GM18951 (cell line): ENCODE data around the gene PTER.
A peak's percentile ranks its signal among the peaks of the same experiment; 100 is the strongest.

ENCODE experiments used
- POLR2A ChIP-seq: IDR thresholded peaks from 4 replicates; pipeline ENCODE4 v1.6.1; 2011; ENCODE audit warnings: mild to moderate bottlenecking; ENCODE audit not compliant: insufficient read length, insufficient read depth; ENCODE audit errors: extremely low read depth
- in situ Hi-C: fragments of 300-500 bp; cut with MboI; formaldehyde crosslinking; loops from one replicate; pipeline ENCODE4 v1.12.0; 2022; ENCODE audit warnings: low sequenced_read_pairs, mixed read lengths, inconsistent platforms; ENCODE audit not compliant: unreplicated experiment

The PTER gene, protein sequence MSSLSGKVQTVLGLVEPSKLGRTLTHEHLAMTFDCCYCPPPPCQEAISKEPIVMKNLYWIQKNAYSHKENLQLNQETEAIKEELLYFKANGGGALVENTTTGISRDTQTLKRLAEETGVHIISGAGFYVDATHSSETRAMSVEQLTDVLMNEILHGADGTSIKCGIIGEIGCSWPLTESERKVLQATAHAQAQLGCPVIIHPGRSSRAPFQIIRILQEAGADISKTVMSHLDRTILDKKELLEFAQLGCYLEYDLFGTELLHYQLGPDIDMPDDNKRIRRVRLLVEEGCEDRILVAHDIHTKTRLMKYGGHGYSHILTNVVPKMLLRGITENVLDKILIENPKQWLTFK

DNA sequence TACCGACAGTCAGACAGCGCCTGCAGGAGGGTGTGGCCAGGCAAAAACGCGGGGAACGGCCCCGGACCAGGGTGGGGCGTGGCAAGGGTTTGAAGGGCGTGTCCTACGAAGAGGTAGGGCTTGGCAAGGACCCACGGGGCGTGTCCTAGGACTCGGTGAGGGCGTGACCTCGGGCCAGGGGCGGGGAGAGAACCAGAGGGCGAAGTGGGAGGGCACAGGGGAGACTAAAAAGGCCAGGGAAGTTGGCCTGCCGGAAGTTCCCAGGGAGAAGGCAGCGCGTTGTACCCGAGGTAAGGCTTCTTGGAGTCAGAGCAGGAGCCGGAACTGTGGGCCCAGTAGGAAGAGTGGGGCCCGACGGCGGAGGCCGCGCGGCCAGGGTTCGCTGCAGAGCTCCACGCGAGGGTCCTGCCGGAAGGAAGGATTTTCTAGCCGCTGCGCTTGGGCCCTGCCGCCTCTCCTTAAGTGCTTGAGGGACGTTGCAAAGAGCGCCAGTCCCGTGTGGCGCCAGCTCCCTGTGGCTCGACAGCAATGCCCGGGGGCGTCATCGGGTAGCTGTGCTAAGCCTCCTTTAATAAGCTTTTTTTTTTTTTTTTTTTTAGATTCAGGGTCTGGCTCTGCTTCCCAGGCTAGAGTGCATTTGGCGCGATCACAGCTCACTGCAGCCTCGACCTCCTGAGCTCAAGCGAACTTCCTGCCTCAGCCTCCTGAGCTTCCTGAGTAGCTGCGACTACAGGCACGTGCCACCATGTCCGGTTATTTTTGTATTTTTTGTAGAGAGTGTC lies at the start of gene PTER:
PTER (plus strand) TSS at position 253 of the 782 bp plus-strand sequence. CDS start 47,375 bp downstream, outside the sequence.
- TF ChIP-seq POLR2A: peak; percentile 83
- in situ Hi-C loops: no loop called here

DNA sequence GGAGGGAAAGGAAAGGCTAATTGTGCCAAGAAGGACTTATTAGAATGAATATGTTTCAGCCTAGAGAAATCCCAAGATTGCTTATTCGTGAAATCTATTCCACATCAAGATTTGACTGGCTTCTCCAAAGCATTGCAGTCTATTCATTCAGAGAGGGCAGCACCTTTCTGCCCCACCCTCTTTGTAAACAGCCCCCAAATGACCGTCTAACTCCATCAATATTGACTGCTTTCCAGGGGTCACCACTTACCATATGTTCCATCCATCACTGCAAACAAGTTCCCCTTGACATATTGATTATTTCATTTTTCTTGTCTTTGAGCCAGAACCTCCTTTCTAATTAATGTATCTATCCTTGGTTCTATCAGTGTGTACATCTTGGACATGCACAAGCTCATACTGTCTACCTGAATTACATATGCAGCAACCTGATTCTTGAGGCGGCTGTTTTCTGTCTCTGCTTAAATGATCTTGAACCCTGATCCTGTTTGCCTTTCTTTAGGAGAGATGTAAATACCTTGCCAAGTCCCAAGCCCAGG lies 44.2 kb upstream of the PTER start:
- TF ChIP-seq POLR2A: no peak
- in situ Hi-C loops: no loop called here

DNA sequence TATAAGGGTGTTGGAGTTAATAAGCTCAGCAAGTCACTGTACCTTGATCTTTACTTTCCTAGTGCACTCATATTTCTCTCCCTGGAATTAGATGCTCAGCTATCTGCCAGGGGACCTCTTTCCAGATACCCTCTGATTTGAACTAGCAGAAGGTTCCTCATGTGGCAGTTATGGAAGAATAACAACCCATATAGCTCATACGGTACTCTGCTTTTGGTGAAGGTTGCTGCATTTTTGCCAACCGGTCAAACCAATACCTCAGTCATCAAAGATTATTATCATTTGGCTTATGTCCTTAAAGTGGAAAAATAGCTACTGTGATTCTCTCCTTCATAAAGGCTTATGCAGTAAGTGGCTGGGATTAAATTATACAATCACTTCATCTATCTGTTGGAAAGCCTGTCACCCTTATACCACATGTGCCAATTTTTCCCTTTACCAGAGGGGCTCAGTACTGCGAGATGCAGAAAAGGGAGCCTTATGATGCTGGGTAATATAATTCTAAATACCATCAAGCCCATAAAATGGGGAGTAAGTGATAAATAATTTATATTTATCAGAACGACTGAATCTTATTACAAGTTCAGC lies 43.4 kb upstream of the PTER start:
- in situ Hi-C loops: no loop called here

DNA sequence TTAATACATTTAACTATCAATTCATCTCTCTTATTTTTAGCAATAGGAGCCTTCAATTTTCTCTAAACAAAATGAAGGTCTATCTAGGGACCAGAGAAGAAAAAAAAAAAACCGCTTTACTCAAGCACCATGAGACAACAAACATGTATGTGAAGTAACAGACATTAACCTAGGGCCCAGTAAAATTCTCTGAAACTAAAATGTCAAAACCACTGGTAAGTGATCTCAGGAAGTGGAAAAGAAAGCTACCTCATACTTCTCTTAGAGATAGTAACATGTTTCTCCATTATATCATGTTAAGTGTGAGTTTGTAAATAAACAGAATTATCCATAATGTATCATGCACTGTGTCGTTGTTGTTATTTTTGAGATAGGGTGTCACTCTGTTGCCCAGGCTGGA lies 35.4 kb upstream of the PTER start:
- in situ Hi-C loops: no loop called here
- no peak for TF ChIP-seq POLR2A

More for the DNA sequence above, 43.4 kb upstream of the PTER start:
- no peak for TF ChIP-seq POLR2A

DNA sequence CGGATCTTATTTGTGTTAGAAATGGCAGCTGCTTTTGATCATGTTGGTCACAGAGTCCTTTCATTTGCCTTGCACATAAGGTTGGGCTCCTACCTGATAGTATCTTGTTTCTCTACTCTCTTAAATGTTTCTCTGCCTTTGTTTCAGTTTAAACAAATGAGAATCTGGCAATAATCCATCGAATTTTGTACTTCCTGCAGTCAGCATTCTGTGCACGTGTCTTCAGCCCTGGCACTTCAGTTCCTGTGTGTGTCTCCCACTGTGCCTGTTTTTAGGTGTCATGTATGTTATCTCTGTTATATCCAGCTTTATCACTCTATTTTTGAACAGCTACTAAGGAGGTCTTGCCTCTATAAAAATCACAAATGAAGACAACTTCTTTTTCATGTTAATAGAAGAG lies 28.4 kb upstream of the PTER start:
- TF ChIP-seq POLR2A: no peak
- in situ Hi-C loops: no loop called here

DNA sequence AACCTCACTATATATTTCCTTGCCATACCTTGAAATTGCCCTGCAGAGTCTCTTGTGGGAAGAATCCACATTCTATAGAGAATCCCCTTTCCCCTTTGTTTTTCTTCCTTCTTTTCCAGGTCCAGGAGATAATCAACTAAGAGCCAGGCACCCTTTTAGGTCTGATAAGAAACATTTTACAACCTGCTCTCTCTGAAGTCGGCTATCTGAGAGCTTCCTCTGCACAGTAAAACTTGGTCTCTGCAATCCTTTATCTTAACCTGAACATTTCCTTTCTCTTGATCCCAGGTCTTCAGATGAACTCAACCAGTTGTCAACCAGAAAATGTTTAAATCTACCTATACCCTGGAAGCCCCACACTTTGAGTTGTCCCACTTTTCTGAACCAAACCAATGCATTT lies 19.5 kb upstream of the PTER start:
- no peak for TF ChIP-seq POLR2A
- in situ Hi-C loops: no loop called here

DNA sequence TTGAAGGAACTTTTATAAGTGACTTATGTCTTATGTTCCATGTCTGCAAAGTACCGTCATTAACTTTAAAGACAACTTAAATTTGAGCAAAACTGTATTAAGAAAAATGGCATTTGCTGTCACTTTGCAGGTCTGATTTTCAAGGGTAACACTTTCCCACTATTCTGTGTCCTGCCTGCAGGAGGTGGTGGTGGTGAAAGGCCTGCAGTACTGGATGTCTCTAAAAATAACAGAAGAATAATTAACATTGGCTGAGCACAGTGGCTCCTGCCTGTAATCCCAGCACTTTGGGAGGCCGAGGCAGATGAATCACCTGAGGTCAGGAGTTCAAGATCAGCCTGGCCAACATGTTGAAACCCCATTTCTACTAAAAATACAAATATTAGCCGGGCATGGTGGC lies 13.2 kb upstream of the PTER start:
- in situ Hi-C loops: no loop called here
- TF ChIP-seq POLR2A: no peak

DNA sequence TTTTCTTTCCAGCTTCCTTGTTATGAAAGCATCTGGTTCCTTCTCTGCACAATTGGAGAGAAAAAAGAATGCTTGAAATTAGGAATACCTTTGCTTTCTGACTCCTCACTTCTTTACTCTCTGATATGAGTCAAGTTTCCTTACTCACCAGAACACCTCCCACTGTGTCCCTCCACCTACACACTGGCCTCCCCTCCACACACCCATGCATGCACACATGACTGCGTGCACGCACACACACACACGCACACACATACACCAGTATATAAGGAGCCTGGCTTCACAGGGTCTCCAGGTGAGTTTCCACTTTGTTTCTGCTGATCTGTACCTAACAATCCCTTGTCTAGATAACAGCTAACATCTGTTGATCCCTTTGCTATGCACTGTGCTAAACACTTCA lies 11.4 kb upstream of the PTER start:
- no peak for TF ChIP-seq POLR2A
- in situ Hi-C loops: no loop called here

DNA sequence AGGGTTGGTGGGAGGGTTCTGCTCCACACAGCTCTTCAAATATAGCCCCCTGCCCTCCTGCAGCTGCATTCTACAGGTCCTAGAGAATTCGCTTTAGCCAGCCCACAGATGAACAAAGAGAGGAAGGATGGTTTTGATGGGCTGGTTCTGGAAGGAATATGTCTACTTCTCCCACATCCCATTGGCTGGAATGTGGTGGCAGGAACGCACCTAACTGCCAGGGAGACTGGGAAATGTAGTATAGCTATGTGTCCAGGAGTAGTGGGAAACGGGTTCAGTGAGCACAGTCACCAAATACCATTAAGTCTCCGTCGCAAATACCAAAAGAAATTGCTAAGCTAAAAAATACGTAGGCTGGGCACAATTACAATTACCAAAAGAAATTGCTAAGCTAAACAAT lies 7.3 kb upstream of the PTER start:
- TF ChIP-seq POLR2A: no peak
- in situ Hi-C loops: no loop called here

DNA sequence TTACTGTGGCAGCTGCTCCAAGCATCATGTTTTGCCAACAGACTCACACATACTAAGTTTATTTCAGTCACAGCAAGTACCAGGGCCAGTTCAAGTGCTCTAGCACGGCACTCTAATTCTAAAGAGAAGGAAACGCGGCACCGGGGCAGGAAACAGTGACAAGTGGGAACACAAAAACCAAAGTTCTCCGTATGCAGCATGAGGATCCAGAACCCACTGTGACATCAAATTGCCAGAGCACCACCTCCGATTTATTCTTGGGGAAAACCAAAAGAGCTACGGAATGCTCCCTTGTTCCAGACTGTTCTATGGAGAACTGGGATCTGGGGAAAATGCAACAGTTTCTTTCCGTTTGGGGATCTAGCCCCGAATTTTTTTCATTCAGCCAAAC lies 448 bp upstream of the PTER start:
- in situ Hi-C loops: no loop called here
- no peak for TF ChIP-seq POLR2A

DNA sequence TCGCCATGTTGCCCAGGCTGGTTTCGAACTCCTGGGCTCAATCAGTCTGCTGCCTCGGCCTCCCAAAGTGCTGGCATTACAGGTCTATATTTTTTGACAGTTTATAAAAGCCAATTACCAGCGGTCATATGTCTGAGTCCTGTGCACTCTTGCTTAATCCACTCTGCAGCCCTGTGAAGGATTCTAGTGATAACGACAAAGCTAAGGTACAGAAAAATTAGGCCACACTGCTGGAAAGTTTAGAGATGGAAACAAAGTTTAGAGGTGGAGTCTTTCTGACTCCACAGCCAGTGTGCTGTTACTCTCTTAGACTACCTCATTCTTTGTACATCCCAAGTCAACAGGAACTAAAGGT lies 707 bp downstream of the PTER start:
- TF ChIP-seq POLR2A: no peak
- in situ Hi-C loops: no loop called here

DNA sequence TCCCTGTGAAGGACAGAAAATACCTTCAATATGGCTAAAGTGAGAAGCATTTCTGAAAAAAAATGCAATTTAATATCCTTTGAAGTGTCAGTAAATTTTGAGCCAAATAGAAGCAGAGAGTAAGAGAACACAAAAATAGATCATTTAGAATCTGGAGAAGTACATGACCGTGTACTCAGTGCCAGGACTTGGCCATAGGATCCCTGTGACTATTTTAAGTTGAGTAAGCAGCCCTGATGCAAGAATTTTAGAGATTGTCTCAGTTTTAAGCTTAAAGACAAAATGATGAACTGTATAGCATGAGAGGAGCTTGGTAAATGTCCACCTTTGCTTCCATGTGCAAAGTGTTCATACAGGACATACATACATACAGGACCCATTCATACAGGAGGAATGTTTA lies 2.5 kb downstream of the PTER start:
- in situ Hi-C loops: no loop called here
- no peak for TF ChIP-seq POLR2A

DNA sequence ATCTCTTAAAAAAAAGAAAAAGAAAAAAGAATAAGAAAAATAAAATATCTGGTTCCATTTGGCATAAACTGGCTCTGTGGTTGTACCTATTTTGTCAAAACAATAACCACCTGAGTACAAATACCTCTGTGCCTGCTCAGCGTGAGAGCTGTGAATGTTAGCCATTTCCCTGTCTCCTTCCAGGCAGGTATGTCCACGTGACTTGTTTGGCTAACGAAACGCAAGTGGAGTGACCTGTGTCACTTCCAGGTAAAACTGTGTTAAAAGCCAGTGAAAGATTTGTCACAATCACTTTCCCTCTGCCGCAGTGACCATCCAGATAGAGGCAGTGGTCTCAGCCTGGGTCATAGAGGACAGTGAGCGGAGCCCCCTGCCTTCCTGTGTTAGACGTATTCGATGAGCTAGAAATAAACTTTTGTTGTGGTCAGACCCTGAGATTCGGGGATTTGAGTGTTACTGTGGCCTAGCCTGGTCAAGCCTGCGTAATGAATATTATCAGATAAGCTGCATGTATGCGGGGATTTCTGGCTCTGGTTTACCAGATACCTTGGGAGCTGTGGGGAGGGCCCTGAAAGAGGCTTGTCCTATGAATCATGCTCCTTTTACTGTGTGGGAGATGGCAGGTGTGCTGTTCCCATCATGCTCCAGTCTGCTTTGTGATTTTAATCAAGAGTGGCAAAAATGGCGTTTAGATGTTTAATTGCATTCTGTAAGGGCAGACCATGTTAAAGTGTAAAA lies 3.8 kb downstream of the PTER start:
- no peak for TF ChIP-seq POLR2A
- in situ Hi-C loops: no loop called here
